ENCODE results near the gene GUCY2D.

The GUCY2D gene

GRCh38 chr17:8013731-8014557 is 11.5 kb downstream of the GUCY2D start:
- H3K9me3 ChIP-seq (ENCODE audit: insufficient read depth, low read depth, low read length), result no peaks in the 10 kb centered on the region
- H2AFZ ChIP-seq (ENCODE audit: low read length), result no peak overlapping the region
- H3K27me3 ChIP-seq (ENCODE audit: insufficient read depth, low read length, poor library complexity, severe bottlenecking), result no peaks in the 10 kb centered on the region
- no peaks in the 10 kb centered on the region for H3K9me2 ChIP-seq (replicated peaks; ENCODE audit: low read depth, low read length)
- H3K4me2 ChIP-seq (ENCODE audit: low read depth, low read length, poor library complexity, severe bottlenecking), result peak overlapping the region; percentile 58
- H3F3A ChIP-seq (ENCODE audit: low read depth), result no peaks in the 10 kb centered on the region
- TF ChIP-seq EZH2phosphoT487 (IDR thresholded peaks at IDR 0.05; ENCODE audit: borderline replicate concordance) (no peak), CTCF (conservative IDR thresholded peaks at IDR 0.05; ENCODE audit: low read length) (no peak)
- H3K4me1 ChIP-seq (ENCODE audit: insufficient read depth, low read length, poor library complexity, severe bottlenecking), result peaks cover 23% of the 10 kb centered on the region
- H3K4me3 ChIP-seq (ENCODE audit: low read length, poor library complexity, severe bottlenecking), result peak overlapping the region; percentile 7
- no peaks in the 10 kb centered on the region for H3K79me2 ChIP-seq (ENCODE audit: insufficient read depth, low read length)
- no peaks in the 10 kb centered on the region for H3K36me3 ChIP-seq (ENCODE audit: insufficient read depth, low read length)
- H4K20me1 ChIP-seq (ENCODE audit: insufficient read depth, low read length, poor library complexity, severe bottlenecking), result no peaks in the 10 kb centered on the region
- peak overlapping the region; percentile 35 for H3K9ac ChIP-seq (ENCODE audit: low read depth, low read length, poor library complexity, severe bottlenecking)

- Histone ChIP-seq H4K20me1 (ENCODE audit: insufficient read depth, low read length, poor library complexity, severe bottlenecking) (no peaks in the 10 kb centered on the region), H3K79me2 (ENCODE audit: insufficient read depth, low read length) (no peaks in the 10 kb centered on the region), H3K36me3 (ENCODE audit: insufficient read depth, low read length) (no peaks in the 10 kb centered on the region), H3K9me3 (ENCODE audit: insufficient read depth, low read depth, low read length) (no peaks in the 10 kb centered on the region), H3K4me2 (ENCODE audit: low read depth, low read length, poor library complexity, severe bottlenecking) (no peak overlapping the region), H3K9me2 (replicated peaks; ENCODE audit: low read depth, low read length) (no peaks in the 10 kb centered on the region), H3K4me3 (ENCODE audit: low read length, poor library complexity, severe bottlenecking) (no peak overlapping the region), H3K27me3 (ENCODE audit: insufficient read depth, low read length, poor library complexity, severe bottlenecking) (no peaks in the 10 kb centered on the region), H3F3A (ENCODE audit: low read depth) (no peaks in the 10 kb centered on the region), H3K4me1 (ENCODE audit: insufficient read depth, low read length, poor library complexity, severe bottlenecking) (peaks cover 23% of the 10 kb centered on the region), H2AFZ (ENCODE audit: low read length) (no peak overlapping the region), H3K9ac (ENCODE audit: low read depth, low read length, poor library complexity, severe bottlenecking) (no peak overlapping the region)
- TF ChIP-seq CTCF (conservative IDR thresholded peaks at IDR 0.05; ENCODE audit: low read length) (no peak), EZH2phosphoT487 (IDR thresholded peaks at IDR 0.05; ENCODE audit: borderline replicate concordance) (no peak)
Measured at GRCh38 chr17:8014558-8014850, 12.1 kb downstream of the GUCY2D start.

GRCh38 chr17:8015236-8015956 is 13.0 kb downstream of the GUCY2D start:
- no peaks in the 10 kb centered on the region for H4K20me1 ChIP-seq (ENCODE audit: insufficient read depth, low read length, poor library complexity, severe bottlenecking)
- no peaks in the 10 kb centered on the region for H3F3A ChIP-seq (ENCODE audit: low read depth)
- no peak overlapping the region for H3K4me2 ChIP-seq (ENCODE audit: low read depth, low read length, poor library complexity, severe bottlenecking)
- H3K4me3 ChIP-seq (ENCODE audit: low read length, poor library complexity, severe bottlenecking), result no peak overlapping the region
- no peak overlapping the region for H3K9ac ChIP-seq (ENCODE audit: low read depth, low read length, poor library complexity, severe bottlenecking)
- H3K9me3 ChIP-seq (ENCODE audit: insufficient read depth, low read depth, low read length), result no peaks in the 10 kb centered on the region
- no peak overlapping the region for H2AFZ ChIP-seq (ENCODE audit: low read length)
- peaks cover 23% of the 10 kb centered on the region for H3K4me1 ChIP-seq (ENCODE audit: insufficient read depth, low read length, poor library complexity, severe bottlenecking)
- H3K27me3 ChIP-seq (ENCODE audit: insufficient read depth, low read length, poor library complexity, severe bottlenecking), result no peaks in the 10 kb centered on the region
- H3K36me3 ChIP-seq (ENCODE audit: insufficient read depth, low read length), result no peaks in the 10 kb centered on the region
- no peak for TF ChIP-seq EZH2phosphoT487 (IDR thresholded peaks at IDR 0.05; ENCODE audit: borderline replicate concordance)
- TF ChIP-seq CTCF (conservative IDR thresholded peaks at IDR 0.05; ENCODE audit: low read length), result no peak
- H3K9me2 ChIP-seq (replicated peaks; ENCODE audit: low read depth, low read length), result no peaks in the 10 kb centered on the region
- no peaks in the 10 kb centered on the region for H3K79me2 ChIP-seq (ENCODE audit: insufficient read depth, low read length)

Measured in Loucy (cell line).